H1 (cell line): ENCODE results near the gene SLC38A2. TPM values are rescaled to one million over a fixed set of nuclear protein-coding genes. Genes with fewer than 3 reads are reported as not detected.

ENCODE experiments used
- polyA plus RNA-seq, 7 experiments: library from polyadenylated mRNA; depleted of rRNA in 3 of 7; stranded (reverse) in 5 of 7; unstranded in 2 of 7; fragments of >200 nt in 5 of 7; fragments of 200-250 nt in 2 of 7; gene quantifications; 1 replicate in 5 of 7; 2 replicates in 1 of 7; 4 replicates in 1 of 7; pipeline versions ENCODE4 v1.2.1 to v1.2.3, GENCODE V29; 2011 to 2013; ENCODE audit warnings: missing spikeins in 2 of 7, mixed read lengths in 2 of 7
- total RNA-seq: library from RNA; stranded (reverse); fragmentation: NEBNext Ultra II Directional; extraction: Animal tissue kit (Norgen Biotek cat#: 25700); gene quantifications from 2 replicates; pipeline ENCODE4 v1.2.1, GENCODE V29; 2021
- TF ChIP-seq, protein P1 (sequence below): IDR thresholded peaks from 2 replicates; pipeline ENCODE4 v1.6.1; 2012; ENCODE audit warnings: low read length, inconsistent platforms

Gene SLC38A2
- total and polyA plus RNA-seq, 2 of the 8 experiments (the other 6 are each of a cell fraction or from before 2014, with no cell fraction given) = 163 to 684 TPM

GRCh38 chr12:46372544-46373300 lies at the start of gene SLC38A2 (continued):
- TF ChIP-seq, protein P1, sequence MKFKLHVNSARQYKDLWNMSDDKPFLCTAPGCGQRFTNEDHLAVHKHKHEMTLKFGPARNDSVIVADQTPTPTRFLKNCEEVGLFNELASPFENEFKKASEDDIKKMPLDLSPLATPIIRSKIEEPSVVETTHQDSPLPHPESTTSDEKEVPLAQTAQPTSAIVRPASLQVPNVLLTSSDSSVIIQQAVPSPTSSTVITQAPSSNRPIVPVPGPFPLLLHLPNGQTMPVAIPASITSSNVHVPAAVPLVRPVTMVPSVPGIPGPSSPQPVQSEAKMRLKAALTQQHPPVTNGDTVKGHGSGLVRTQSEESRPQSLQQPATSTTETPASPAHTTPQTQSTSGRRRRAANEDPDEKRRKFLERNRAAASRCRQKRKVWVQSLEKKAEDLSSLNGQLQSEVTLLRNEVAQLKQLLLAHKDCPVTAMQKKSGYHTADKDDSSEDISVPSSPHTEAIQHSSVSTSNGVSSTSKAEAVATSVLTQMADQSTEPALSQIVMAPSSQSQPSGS = no peak
